ENCODE measurements around the gene DCHS1.

Gene DCHS1

DNA sequence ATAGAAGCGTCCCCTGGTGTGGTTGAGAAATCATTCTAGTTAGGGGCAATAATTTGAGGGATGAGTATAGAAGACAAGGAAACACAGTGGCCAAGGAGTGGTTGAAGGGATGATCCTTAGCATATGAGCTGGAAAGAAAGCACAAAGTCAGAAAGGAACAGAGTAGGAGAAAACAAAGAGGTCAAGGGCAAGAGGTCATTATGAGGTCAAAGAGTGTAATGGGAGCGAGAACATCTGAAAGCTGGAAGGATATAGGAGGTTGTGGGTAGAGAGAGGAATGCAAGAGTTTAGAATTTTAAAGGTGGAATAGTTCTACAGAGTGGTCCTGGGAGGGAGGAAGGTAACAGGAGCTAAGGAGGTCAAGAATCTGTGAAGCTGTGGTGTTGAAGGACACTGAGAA, 2.0 kb downstream of the DCHS1 start:
- no peak overlapping the region for H3K4me3 ChIP-seq (ENCODE audit: low read depth, low read length)
- no peak for TF ChIP-seq CTCF (conservative IDR thresholded peaks at IDR 0.05; ENCODE audit: low read depth, low read length)
- no peak for DNase-seq (ENCODE audit: low read depth)

DNA sequence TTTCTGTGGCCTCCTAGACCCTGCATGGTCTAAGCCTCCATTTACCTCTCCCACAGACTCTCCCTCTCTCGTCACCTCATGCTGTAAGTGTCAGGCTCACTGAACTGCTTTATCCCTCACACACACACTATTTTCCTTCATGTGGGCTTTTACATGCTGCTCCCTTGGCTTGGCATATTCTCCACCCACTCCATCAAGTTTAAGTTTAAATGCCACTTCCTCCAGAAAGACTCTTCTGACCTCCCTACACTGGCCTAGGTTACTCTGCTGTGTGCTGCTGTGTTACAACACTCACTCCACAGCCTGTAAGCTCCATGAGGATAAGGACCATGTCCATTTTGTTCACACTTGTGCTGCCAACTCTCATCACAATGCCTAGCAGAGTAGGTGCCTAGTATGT, 2.5 kb downstream of the DCHS1 start:
- DNase-seq (ENCODE audit: low read depth) = no peak
- no peak for TF ChIP-seq CTCF (conservative IDR thresholded peaks at IDR 0.05; ENCODE audit: low read depth, low read length)
- H3K4me3 ChIP-seq (ENCODE audit: low read depth, low read length) = no peak overlapping the region

GRCh38 chr11:6652182-6652581, 3.4 kb downstream of the DCHS1 start:
- no peak for TF ChIP-seq CTCF (conservative IDR thresholded peaks at IDR 0.05; ENCODE audit: low read depth, low read length)
- no peak for DNase-seq (ENCODE audit: low read depth)
- no peak overlapping the region for H3K4me3 ChIP-seq (ENCODE audit: low read depth, low read length)

DNA sequence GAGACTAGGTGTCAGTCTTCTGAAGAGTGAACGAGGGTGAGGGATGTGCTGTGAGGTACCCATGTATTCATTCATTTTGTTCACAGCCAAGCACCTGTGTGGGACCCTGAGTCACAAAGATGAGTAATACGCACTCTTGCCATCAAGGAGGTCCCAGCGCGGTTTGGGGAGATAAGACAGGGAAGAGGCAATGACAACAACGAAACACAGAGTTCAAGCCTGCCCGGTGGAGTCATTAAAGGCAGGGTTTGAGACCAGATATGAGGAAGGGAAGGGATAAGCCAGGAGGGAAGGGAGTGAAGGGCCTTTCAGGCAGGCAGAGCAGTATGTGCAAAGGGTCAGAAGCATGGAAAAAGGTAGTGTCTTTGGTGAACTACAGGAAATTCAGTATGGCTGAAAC, 4.6 kb downstream of the DCHS1 start:
- no peak for DNase-seq (ENCODE audit: low read depth)
- no peak overlapping the region for H3K4me3 ChIP-seq (ENCODE audit: low read depth, low read length)

DNA sequence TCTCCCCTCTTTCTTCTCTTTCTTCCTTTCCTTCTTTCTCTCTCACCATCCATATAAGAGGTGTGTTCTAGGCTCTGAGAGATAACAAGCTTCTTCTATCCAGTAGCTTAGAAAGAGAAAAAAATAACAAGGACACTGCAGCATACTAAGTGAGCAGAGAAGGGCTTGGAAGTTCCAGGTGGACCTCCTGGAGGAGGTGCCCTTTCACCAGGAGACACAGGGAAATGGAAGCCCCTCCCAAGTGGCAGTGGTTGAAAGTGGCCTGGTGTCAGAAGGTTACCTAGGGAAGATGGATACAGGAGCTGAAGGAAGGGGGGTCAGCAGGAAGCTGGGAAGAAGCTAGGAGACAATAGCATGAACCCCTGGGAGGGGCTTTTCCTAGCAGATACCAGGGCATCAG, 5.5 kb downstream of the DCHS1 start:
- no peak overlapping the region for H3K4me3 ChIP-seq (ENCODE audit: low read depth, low read length)
- no peak for TF ChIP-seq CTCF (conservative IDR thresholded peaks at IDR 0.05; ENCODE audit: low read depth, low read length)
- no peak for DNase-seq (ENCODE audit: low read depth)

More for the DNA sequence above, 4.6 kb downstream of the DCHS1 start:
- no peak for TF ChIP-seq CTCF (conservative IDR thresholded peaks at IDR 0.05; ENCODE audit: low read depth, low read length)

DNA sequence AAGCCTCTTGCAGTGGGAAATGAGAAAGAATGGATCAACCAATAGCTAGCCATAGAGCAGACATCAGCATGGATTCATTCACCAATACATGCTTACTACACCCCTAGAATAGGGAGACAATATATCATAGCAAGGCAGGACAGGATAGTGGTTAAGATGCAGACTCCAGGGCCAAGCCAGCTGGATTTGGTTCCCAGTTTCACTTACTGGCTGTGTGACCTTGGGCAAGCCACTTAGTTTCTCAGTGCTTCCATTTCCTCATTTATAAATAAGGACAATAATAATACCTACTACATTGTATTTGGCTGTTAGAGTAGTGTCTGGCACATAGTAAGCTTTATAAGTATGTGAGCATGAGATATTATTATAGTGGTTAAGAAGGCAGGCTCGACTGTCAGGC, 7.1 kb downstream of the DCHS1 start:
- no peak overlapping the region for H3K4me3 ChIP-seq (ENCODE audit: low read depth, low read length)
- TF ChIP-seq CTCF (conservative IDR thresholded peaks at IDR 0.05; ENCODE audit: low read depth, low read length) = no peak
- no peak for DNase-seq (ENCODE audit: low read depth)

GRCh38 chr11:6647836-6648235, 7.8 kb downstream of the DCHS1 start:
- TF ChIP-seq CTCF (conservative IDR thresholded peaks at IDR 0.05; ENCODE audit: low read depth, low read length) = no peak
- DNase-seq (ENCODE audit: low read depth) = no peak
- H3K4me3 ChIP-seq (ENCODE audit: low read depth, low read length) = no peak overlapping the region
